SH-SY5Y (cell line): ENCODE results near the gene ACSM2B.

Source experiments
- GATA2 ChIP-seq: IDR thresholded peaks from 2 replicates; pipeline ENCODE4 v1.6.1; 2011; ENCODE audit warnings: mild to moderate bottlenecking, low read depth, low read length
- GATA3 ChIP-seq: IDR thresholded peaks from 2 replicates; pipeline ENCODE4 v1.6.1; 2011; ENCODE audit warnings: low read depth, mild to moderate bottlenecking, low read length, moderate library complexity

DNA sequence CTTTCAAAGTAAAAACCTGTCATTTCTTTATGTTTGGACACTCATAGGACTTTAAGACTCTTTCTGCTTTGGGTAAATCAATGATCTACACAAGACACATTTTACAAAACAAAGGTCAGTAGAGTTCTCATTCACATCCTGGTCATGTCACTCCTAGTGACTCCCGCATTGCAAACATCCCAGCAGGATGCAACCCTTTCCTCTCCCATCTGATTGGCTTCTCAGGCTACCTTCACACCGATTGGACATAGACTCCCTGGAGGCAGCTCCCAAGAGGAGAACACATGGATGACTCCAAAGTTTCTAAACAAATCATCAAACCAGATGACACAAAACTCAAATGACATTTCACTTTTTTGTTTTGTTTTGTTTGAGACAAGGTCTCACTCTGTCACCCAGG is 43.8 kb upstream of the ACSM2B start:
- TF ChIP-seq GATA2 (no peak), GATA3 (no peak)
